KG1 (cell line): ENCODE measurements around the gene ESAM.

Experiments used
- DNase-seq: peaks from one replicate; lab custom pipeline; 2025; lab: John Stamatoyannopoulos, UW

Gene ESAM

DNA sequence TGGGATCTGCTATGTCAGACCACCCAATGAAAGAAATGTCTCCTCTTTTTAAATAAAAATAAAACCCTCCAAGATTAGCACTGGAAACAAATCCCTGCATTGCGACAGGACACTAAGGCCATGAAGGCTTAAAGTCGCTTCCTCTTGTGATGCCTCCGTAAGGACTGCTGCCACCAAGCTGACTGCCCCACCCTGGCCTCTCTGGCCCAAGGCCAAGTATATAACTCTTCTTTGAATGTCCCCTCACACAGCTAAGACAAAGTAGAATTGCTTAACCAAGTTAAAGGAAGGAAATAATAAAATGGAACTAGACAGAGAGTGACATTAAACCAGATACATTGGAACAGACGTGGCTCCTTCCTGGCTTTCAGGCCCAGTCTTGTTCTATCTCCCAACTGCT, 29.9 kb downstream of the ESAM start:
- peak; percentile 40 for DNase-seq

DNA sequence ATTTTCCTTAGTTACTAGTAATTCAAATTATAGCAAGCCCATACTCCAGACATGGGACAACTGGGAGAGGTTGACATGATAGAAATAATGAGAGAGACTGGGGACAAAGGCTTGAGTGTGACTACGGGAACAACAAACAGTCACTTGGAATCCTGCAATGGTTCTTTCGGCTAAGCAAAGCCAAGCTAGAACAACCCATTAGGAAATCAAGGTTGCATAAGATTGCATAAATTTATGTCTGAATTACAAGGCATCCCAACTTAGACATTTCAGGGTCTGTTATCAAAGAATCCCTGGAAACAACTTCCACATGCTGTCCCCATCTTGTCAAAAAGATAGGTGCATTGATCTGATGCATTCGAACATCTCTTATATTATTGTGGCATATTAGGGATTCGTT, 32.5 kb downstream of the ESAM start:
- DNase-seq: no peak

DNA sequence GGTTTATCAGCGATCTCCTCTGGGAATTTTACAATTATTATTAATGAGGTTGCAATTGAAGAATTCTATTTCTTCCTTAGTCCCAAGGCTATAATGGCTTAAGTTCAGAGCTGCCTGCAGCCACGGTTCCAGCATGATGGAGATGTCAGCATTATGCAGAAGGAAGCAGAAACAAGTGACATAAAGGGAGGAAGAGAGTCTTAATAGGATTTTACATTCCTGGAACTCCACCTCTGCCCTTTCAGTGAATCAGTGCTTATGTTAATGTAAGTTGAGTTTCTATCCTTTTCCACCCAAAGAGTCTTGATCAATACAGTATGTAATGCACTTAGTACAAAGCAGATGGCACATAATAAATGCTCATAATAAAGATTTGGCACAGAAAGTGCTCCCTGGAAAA, 34.0 kb downstream of the ESAM start:
- no peak for DNase-seq

DNA sequence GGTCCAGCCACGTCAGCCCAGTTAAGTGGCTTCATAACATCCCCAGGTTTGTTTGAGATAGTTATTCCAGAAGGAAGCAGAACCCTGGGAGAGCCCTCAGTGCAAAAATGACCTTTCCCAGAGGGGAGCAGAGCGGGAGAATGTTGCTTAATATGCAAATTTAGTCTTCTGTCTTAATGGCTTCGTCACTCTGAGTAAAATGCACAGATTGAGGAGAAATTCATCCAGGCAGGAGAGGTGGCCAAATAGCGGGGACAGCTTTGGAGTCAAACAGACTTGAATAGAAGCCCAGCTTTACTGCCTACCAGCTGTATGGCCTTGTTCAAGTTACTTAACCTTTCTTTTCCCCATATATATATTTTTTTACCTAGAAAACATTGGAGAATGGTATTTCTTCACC, 34.6 kb downstream of the ESAM start:
- DNase-seq: no peak

DNA sequence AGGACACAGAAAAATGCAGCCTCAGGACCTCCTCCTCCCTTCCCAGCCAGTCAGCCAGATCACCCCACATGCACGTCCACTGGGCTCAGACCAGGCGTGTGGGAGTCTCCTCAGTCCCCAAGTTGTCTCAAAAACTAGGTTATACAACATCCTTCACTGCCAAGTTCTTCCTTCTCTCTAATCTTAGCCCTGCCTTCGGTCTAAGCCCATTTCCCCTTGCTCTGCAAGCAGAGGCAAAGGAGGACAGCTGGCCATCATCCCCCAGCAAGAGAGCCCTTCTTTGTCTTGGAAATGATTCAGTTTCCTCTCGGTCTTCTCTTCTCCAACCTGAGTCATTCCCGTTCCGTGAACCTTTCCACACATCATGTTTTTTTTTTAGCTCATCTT, 36.4 kb downstream of the ESAM start:
- peak; percentile 52 for DNase-seq

DNA sequence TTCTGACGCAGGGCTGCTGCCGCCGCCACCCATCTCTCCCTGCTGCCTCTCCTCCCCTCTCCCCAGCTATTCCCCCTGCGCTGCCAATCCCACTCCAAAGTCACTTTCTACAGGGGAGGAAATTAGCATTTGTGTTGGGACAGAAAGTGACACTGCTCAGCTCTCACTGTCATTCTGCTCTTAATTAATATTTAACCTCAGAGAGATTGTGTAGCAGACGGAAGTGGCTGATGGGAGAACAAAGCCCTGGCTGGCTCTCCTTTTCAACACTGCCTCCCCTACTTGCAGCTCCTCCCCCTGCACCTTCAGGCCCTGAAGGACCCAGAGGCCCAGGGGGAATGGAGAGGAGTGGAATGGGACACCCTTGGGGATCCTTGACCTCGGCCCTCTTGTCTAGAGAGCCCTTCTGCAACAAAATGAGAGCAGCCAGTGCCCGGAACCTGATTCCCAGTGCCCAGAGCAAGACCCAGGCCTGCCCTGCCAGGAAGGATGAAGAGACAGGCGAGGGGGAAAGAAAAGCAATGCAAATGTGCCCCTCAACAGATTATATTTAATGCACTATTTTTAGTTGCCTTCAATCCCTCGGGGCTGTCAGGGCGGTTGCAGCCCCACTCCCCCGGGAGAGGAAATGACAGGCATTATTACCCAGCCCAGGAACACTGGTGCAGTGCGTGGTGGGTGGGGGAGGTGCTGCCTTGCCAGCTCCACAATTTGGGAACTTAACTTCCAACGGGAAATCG, 36.9 kb downstream of the ESAM start:
- no peak for DNase-seq

DNA sequence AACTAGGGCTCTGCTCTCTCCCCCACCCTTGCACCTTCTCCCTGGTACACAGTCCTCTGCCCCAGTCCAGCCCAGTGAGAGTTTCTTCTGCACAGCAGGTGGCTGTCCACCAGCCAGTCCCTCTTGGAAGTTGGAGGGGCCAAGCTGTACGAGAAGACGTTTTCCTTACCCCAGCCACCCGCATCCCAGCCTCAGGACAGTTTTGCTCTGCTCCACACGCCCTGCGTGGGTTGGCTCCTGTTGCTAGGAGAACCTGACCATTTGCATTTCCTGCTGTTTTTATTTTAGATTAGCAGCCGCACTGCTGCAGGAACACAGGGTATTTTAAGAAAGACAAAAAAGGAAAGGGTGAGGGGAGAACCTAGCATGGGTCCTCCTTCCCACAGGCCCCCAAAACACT, 39.9 kb downstream of the ESAM start:
- DNase-seq: no peak

DNA sequence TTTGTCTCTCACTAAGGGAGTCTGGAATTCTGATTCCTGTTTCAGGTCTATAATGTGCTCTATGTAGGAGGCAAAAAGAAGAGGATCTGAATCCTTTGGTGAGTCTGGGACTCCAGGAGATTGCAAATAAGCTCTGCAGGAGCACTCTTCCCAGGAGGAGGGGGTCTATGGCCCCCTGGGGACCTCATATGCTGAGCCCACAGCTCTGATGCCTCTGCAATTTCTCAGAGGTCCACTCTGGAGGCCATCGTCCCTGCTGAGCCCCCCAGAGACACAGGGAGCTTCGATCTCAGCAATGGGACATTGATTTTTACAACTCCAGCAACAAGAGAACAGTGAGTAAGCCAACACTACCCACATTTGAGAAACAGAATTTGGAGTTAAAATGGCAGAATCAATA, 42.6 kb downstream of the ESAM start:
- no peak for DNase-seq

DNA sequence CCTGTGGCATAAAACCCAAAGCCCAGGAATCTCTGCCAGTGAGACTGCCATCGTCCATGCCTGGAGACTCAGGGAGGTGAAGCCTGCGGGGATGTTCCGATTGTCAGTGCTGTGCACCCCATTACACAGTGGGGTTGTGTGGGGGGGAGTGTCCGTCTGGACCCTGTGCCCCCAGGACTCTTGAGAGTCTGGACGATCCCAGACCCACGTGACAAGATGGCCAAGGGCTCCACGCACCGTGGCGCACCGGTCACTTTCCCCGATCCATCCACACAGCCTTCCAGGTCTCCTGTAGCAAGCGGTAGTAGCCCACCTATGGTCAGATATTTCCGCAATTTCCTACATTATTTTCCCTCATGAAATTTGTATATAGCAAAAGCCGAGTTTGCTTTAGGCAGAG, 43.3 kb downstream of the ESAM start:
- no peak for DNase-seq

DNA sequence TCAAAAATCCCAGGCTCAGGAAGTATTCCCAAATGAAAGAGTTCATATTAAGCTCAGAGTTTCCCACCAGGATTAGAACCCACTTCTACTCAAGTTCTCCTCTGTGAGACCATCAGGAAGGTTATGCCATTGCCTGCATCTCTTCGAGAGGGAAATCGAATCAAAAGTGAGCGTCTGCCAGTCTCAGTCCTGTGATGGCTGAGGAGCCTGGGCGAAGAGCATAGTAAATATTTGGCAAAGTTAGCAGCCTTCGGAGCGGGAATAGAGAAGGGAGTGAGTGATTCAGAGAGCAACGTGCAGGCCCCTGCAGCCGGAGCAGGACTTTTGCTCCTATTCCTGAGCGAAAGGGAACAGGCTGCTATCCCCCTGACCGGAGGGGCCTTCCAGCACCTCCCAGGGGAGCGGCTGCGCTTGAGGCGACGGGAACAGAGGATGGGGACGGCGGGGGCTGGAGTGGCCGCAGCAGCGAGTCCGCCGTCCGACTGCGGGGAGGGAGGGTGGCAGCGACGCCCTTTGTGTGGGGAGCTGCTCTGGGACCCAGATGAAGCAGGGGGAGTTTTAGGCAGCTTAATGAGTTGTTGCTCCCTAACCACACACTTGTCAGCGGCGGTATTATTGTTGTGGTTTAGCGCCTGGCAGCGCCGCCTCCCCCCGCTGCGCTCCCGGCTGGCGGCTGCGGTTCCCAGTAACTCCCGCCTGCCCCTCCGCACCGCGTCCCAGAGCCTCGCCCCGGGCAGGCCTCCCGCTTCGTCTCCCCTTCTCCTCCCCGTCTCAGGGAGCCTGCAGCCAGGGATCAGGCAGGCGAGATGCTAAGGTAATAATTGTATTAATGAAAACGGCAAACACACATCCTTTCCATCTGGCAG, 44.1 kb downstream of the ESAM start:
- no peak for DNase-seq

DNA sequence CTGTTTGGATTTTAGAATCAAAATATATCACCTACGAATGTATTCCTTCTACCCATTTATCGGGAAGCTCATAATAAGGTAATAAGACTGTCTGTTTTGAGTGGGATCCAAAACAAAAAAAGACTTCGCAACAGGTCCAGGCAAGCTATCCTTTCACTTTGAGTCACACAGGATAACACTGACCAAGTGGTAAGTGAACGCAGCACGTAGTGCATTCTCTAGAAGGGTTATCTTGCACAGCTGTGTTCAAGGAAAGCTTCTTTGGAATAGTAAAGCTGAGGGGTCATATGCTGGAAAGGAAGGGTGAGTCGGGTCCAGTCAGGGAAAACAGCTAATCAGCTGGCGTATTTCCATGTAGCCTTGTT, 44.7 kb downstream of the ESAM start:
- no peak for DNase-seq

DNA sequence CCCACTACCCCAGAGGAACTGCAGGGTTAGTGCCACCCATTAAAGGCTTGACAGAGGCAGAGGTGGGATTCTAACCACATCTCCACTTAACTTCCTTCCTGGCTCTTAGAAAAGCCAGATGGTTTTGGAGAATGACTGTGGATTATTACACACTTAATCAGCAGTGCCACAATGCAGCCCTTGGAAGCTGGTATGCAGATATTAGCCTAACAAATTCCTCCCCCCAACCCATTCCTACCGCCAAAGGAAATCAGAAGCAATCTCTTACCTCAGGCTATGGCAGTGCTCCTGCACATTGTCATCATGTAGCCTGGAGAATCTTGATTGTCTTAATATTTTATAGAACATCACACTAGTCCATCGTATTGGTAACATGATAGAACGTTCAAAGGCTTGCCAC, 45.5 kb downstream of the ESAM start:
- DNase-seq: no peak

DNA sequence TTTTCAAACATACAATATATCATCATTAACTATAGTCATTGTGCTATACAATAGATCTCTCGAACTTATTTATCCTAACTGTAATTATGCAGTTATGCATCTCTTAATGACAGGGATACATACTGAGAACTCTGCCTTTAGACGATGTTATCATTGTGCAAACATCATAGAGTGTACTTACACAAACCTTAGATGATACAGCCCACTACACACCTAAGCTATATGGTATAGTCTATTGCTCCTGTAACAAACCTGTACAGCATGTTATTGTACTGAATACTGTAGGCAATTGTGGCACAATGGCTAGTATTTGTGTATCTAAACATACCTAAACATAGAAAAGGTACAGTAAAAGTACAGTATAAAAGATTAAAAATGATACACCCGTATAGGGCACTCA, 49.7 kb downstream of the ESAM start:
- no peak for DNase-seq

DNA sequence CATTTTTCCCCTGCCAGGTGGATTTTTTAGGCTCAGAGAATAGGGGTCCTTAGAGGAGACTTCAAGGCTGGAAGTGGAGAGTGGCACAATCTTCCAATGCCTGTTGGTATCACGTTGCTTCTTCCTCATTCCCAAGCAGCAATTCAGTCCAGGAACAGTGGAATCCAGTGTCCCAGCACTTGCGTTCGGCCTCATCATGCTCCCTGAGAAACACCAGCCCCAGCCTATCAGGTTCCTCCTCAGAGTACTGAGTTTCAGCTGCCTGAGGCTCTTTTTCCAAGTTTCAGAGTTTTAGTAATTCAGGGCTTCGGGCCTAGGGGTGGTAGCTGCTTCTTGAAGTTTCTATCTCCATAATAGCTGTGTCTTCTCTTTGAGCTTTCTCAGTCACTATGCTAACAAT, 54.3 kb downstream of the ESAM start:
- DNase-seq: no peak
